KOPT-K1 (cell line): ENCODE results near the gene PF4V1.

ENCODE experiments used
- H3K27ac ChIP-seq: fragments of 200-600 bp; sonication (generic); 2 replicates; pipeline ENCODE4 v1.5.1; 2016; ENCODE audit warnings: antibody characterized with exemption, mild to moderate bottlenecking, low read depth, low read length; ENCODE audit not compliant: poor library complexity, severe bottlenecking
- H3K36me3 ChIP-seq: fragments of 200-600 bp; sonication (generic); 2 replicates; pipeline ENCODE4 v1.5.1; 2017; ENCODE audit warnings: antibody characterized with exemption, mild to moderate bottlenecking, low read length, moderate library complexity; ENCODE audit not compliant: insufficient read depth
- H3K9me3 ChIP-seq: fragments of 200-600 bp; sonication (generic); 2 replicates; pipeline ENCODE4 v1.5.1; 2017; ENCODE audit warnings: antibody characterized with exemption, low read length, mild to moderate bottlenecking; ENCODE audit not compliant: insufficient read depth, poor library complexity, severe bottlenecking

Gene PF4V1

GRCh38 chr4:73902038-73902637 is 49.0 kb downstream of the PF4V1 start:
- Histone ChIP-seq H3K36me3 (no peaks in the 10 kb centered on the region), H3K9me3 (no peaks in the 10 kb centered on the region), H3K27ac (no peak overlapping the region)

GRCh38 chr4:73902817-73903547 is 49.9 kb downstream of the PF4V1 start:
- no peaks in the 10 kb centered on the region for H3K36me3 ChIP-seq
- H3K9me3 ChIP-seq: no peaks in the 10 kb centered on the region
- no peak overlapping the region for H3K27ac ChIP-seq
